Measurements from ENCODE around the gene CA10.

- TF ChIP-seq POLR2AphosphoS5 (IDR thresholded peaks at IDR 0.05) = no peak
- no peak for TF ChIP-seq CTCF (IDR thresholded peaks at IDR 0.05; ENCODE audit: poor library complexity, severe bottlenecking)
- TF ChIP-seq RAD21 (conservative IDR thresholded peaks at IDR 0.05) = no peak
- TF ChIP-seq EZH2 (IDR thresholded peaks at IDR 0.05; ENCODE audit: borderline replicate concordance, insufficient read depth, low read length, poor library complexity, severe bottlenecking) = no peak
- no peak for TF ChIP-seq SMC3 (conservative IDR thresholded peaks at IDR 0.05; ENCODE audit: poor library complexity)
Observed at GRCh38 chr17:51580869-51581268, 577.6 kb downstream of the CA10 start.
